HCT116 (cell line): ENCODE measurements around the gene VIT. TPM values are rescaled to one million over a fixed set of nuclear protein-coding genes. Genes with fewer than 3 reads are reported as not detected.

Experiments
- ATAC-seq: fragments of 200-7000 bp; cut with Tn5 transposase; 2 replicates; pipeline ENCODE4 v1.9.1; 2020; ENCODE audit warnings: mild to moderate bottlenecking, moderate library complexity
- BruUV-seq: library from RNA; stranded (reverse); fragments of 400-500 nt; replicated peaks from 2 replicates; lab custom pipeline; 2021; lab: Mats Ljungman, UMichigan
- CTCF ChIA-PET: fragments of 300-600 bp; sonication (Branson Sonifier 250); formaldehyde crosslinking; loops from one replicate; lab custom pipeline; 2021; ENCODE audit warnings: antibody characterized with exemption; lab: Charles Lee
- POLR2A ChIA-PET: fragments of 300-600, 350-600 bp; sonication (Branson Sonifier 250); formaldehyde crosslinking; loops from one replicate; lab custom pipeline; 2021; ENCODE audit warnings: antibody characterized with exemption; lab: Charles Lee
- RAD21 ChIA-PET, 2 experiments: fragments of 300-600 bp; sonication (Branson Sonifier 250); formaldehyde crosslinking; loops; one replicate each; lab custom pipeline; 2023; ENCODE audit warnings: low total read pairs in 2 of 2; ENCODE audit not compliant: uncharacterized antibody in 2 of 2, unreplicated experiment in 2 of 2, low non-redundant PET in 1 of 2; lab: Charles Lee
- DNase-seq: peaks from one replicate; pipeline ENCODE4 v3.0.0-alpha.2; 2010; ENCODE audit warnings: low read depth, low spot score
- H2AFZ ChIP-seq: fragments of 200-600 bp; shearing (Covaris generic), sonication (generic); 2 replicates; pipeline ENCODE4 v1.6.1; 2017; ENCODE audit warnings: low read depth, mixed run types, mixed read lengths, antibody characterized with exemption, low read length; ENCODE audit not compliant: poor library complexity, severe bottlenecking
- H3K27ac ChIP-seq: 2 replicates; pipeline ENCODE4 v1.5.1; 2012; ENCODE audit warnings: low read depth, low read length
- H3K27me3 ChIP-seq: fragments of 200-600 bp; sonication (generic); 2 replicates; pipeline ENCODE4 v1.6.1; 2016; ENCODE audit warnings: mixed run types, low read length, mixed read lengths; ENCODE audit not compliant: insufficient read depth
- H3K36me3 ChIP-seq, 2 experiments: fragments of 200-500 bp in 1 of 2; fragments of 200-600 bp in 1 of 2; sonication (Bioruptor generic) in 1 of 2; sonication (generic) in 1 of 2; 2 replicates each; pipeline versions ENCODE4 v1.5.1 to v1.6.1; 2014 to 2016; ENCODE audit warnings: low read length in 2 of 2, inconsistent platforms in 1 of 2, mixed read lengths in 1 of 2, mixed run types in 1 of 2; ENCODE audit not compliant: insufficient read depth in 2 of 2, control insufficient read depth in 1 of 2
- H3K4me1 ChIP-seq, 2 experiments: fragments of 200-600 bp in 1 of 2; sonication (generic) in 1 of 2; 2 replicates each; pipeline versions ENCODE4 v1.5.1 to v1.6.1; 2012 to 2017; ENCODE audit warnings: low read length in 2 of 2, inconsistent platforms in 1 of 2, mild to moderate bottlenecking in 1 of 2, mixed read lengths in 1 of 2, mixed run types in 1 of 2, moderate library complexity in 1 of 2; ENCODE audit not compliant: insufficient read depth in 2 of 2, control insufficient read depth in 1 of 2
- H3K4me2 ChIP-seq: fragments of 200-600 bp; sonication (generic); 2 replicates; pipeline ENCODE4 v1.6.1; 2017; ENCODE audit warnings: mixed run types, low read length, mixed read lengths
- H3K4me3 ChIP-seq, 2 experiments: fragments of 200-600 bp in 1 of 2; sonication (generic) in 1 of 2; replicated peaks in 1 of 2; 2 replicates each; pipeline ENCODE4 v1.5.1; 2011 to 2016; ENCODE audit warnings: low read length in 2 of 2, control low read depth in 1 of 2, low read depth in 1 of 2, mild to moderate bottlenecking in 1 of 2, mixed read lengths in 1 of 2, mixed run types in 1 of 2
- H3K79me2 ChIP-seq: fragments of 200-600 bp; sonication (generic); 2 replicates; pipeline ENCODE4 v1.6.1; 2017; ENCODE audit warnings: mild to moderate bottlenecking, mixed run types, low read length, moderate library complexity, mixed read lengths; ENCODE audit not compliant: insufficient read depth
- H3K9ac ChIP-seq: fragments of 200-600 bp; sonication (generic); 2 replicates; pipeline ENCODE4 v1.6.1; 2016; ENCODE audit warnings: low read length, mixed read lengths
- H3K9me2 ChIP-seq: fragments of 200-600 bp; sonication (generic), shearing (Covaris generic); 2 replicates; pipeline ENCODE4 v1.6.1; 2017; ENCODE audit warnings: mixed run types, mild to moderate bottlenecking, moderate library complexity; ENCODE audit not compliant: insufficient read depth
- H3K9me3 ChIP-seq, 2 experiments: fragments of 200-500 bp in 1 of 2; fragments of 200-600 bp in 1 of 2; sonication (Bioruptor generic) in 1 of 2; sonication (generic) in 1 of 2; 2 replicates each; pipeline ENCODE4 v1.6.1; 2014 to 2017; ENCODE audit warnings: low read length in 2 of 2, mixed read lengths in 2 of 2, inconsistent platforms in 1 of 2, low read depth in 1 of 2, mild to moderate bottlenecking in 1 of 2, mixed run types in 1 of 2, moderate library complexity in 1 of 2; ENCODE audit not compliant: control insufficient read depth in 1 of 2, insufficient read depth in 1 of 2
- H4K20me1 ChIP-seq: fragments of 200-600 bp; sonication (generic), shearing (Covaris generic); 2 replicates; pipeline ENCODE4 v1.6.1; 2017; ENCODE audit warnings: mixed run types, mild to moderate bottlenecking, moderate library complexity; ENCODE audit not compliant: insufficient read depth
- ATF3 ChIP-seq: IDR thresholded peaks from 2 replicates; pipeline ENCODE4 v1.6.1; 2012
- CBX3 ChIP-seq: IDR thresholded peaks from 2 replicates; pipeline ENCODE4 v1.6.1; 2012; ENCODE audit warnings: low read depth
- CTCF ChIP-seq, 3 experiments: fragments of 200-600 bp in 1 of 3; sonication (generic) in 1 of 3; IDR thresholded peaks in 2 of 3; conservative IDR thresholded peaks in 1 of 3; 2 replicates each; pipeline ENCODE4 v1.5.1; 2012 to 2017; ENCODE audit warnings: low read depth in 2 of 3, low read length in 2 of 3, antibody characterized with exemption in 1 of 3, borderline replicate concordance in 1 of 3, control low read depth in 1 of 3, mild to moderate bottlenecking in 1 of 3, mixed read lengths in 1 of 3, mixed run types in 1 of 3, moderate library complexity in 1 of 3; ENCODE audit not compliant: insufficient read depth in 1 of 3
- EGR1 ChIP-seq: IDR thresholded peaks from 2 replicates; pipeline ENCODE4 v1.6.1; 2012; ENCODE audit warnings: low read depth
- ELF1 ChIP-seq: IDR thresholded peaks from 2 replicates; pipeline ENCODE4 v1.6.1; 2012; ENCODE audit warnings: low read depth, borderline replicate concordance
- EZH2 ChIP-seq: fragments of 200-600 bp; sonication (generic); IDR thresholded peaks from 2 replicates; pipeline ENCODE4 v1.6.1; 2017; ENCODE audit warnings: antibody characterized with exemption, mixed run types
- FOSL1 ChIP-seq: IDR thresholded peaks from 2 replicates; pipeline ENCODE4 v1.6.1; 2012; ENCODE audit warnings: low read depth
- JUND ChIP-seq: IDR thresholded peaks from 2 replicates; pipeline ENCODE4 v1.6.1; 2012
- POLR2A ChIP-seq: IDR thresholded peaks from 2 replicates; pipeline ENCODE4 v1.7.0; 2011; ENCODE audit warnings: borderline replicate concordance; ENCODE audit not compliant: insufficient read depth, insufficient read length; ENCODE audit errors: extremely low read depth
- RAD21 ChIP-seq: IDR thresholded peaks from 2 replicates; pipeline ENCODE4 v1.6.1; 2012; ENCODE audit warnings: low read depth, mild to moderate bottlenecking
- SRF ChIP-seq: IDR thresholded peaks from 2 replicates; pipeline ENCODE4 v1.6.1; 2012; ENCODE audit warnings: low read depth
- TCF7L2 ChIP-seq: IDR thresholded peaks from 2 replicates; pipeline ENCODE4 v1.7.0; 2011; ENCODE audit warnings: borderline replicate concordance, inconsistent platforms; ENCODE audit not compliant: insufficient read depth, insufficient read length; ENCODE audit errors: extremely low read depth
- YY1 ChIP-seq: IDR thresholded peaks from 2 replicates; pipeline ENCODE4 v1.6.1; 2011; ENCODE audit warnings: low read length, low read depth, moderate library complexity, mild to moderate bottlenecking; ENCODE audit not compliant: insufficient replicate concordance; ENCODE audit errors: extremely low read depth
- ZBTB33 ChIP-seq: IDR thresholded peaks from 2 replicates; pipeline ENCODE4 v1.6.1; 2011; ENCODE audit warnings: mild to moderate bottlenecking, low read length, moderate library complexity; ENCODE audit not compliant: insufficient replicate concordance; ENCODE audit errors: extremely low read depth
- ZFX ChIP-seq: fragments of 450-650 bp; IDR thresholded peaks from 2 replicates; pipeline ENCODE4 v1.6.1; 2017
- ZNF274 ChIP-seq: fragments of 200-500 bp; sonication (Bioruptor generic); IDR thresholded peaks from 2 replicates; pipeline ENCODE4 v1.6.1; 2014; ENCODE audit warnings: mild to moderate bottlenecking, low read depth, low read length, inconsistent platforms
- intact Hi-C: fragments of 100-400 bp; cut with micrococcal nuclease; formaldehyde crosslinking; loops from 2 replicates; pipeline ENCODE4 v1.10.0; 2022
- total RNA-seq: library from RNA; stranded (reverse); gene quantifications from one replicate; pipeline ENCODE4 v1.2.1, GENCODE V29; 2021; ENCODE audit not compliant: unreplicated experiment

The VIT gene
- total RNA-seq, 1 experiment from 2014 or later: not detected

GRCh38 chr2:36792951-36793350 is 96.4 kb downstream of the VIT start:
- H3K9ac ChIP-seq: no peak overlapping the region
- no peaks in the 10 kb centered on the region; the same call in 1 of the 2 replicates for H3K27me3 ChIP-seq
- ATAC-seq (no peak), DNase-seq (no peak)
- no peak overlapping the region for H3K4me2 ChIP-seq
- no peak for TF ChIP-seq TCF7L2
- no peak for TF ChIP-seq ZNF274
- no peak for TF ChIP-seq CBX3
- no peak for TF ChIP-seq CTCF (IDR thresholded peaks at IDR 0.05 in 2 of 3, conservative IDR thresholded peaks at IDR 0.05 in 1 of 3; ENCODE audit: borderline replicate concordance in 1 of 3, insufficient read depth in 1 of 3, low read depth in 2 of 3, low read length in 2 of 3)
- no peak for TF ChIP-seq ATF3
- no peak for TF ChIP-seq POLR2A
- no peak for TF ChIP-seq EZH2
- TF ChIP-seq ZFX: no peak
- TF ChIP-seq FOSL1: no peak
- no peak for TF ChIP-seq RAD21
- no peak for TF ChIP-seq ELF1
- no peak for TF ChIP-seq SRF
- TF ChIP-seq EGR1: no peak
- TF ChIP-seq ZBTB33: no peak
- TF ChIP-seq YY1: no peak
- no peak for TF ChIP-seq JUND
- intact Hi-C loops: no loop called here
- H3K9me3 ChIP-seq: no peaks in the 10 kb centered on the region
- H2AFZ ChIP-seq: no peak overlapping the region
- POLR2A ChIA-PET: no interaction called here
- H3K27ac ChIP-seq: no peak overlapping the region
- no TSS peak for BruUV-seq
- no peak overlapping the region for H3K4me3 ChIP-seq
- RAD21 ChIA-PET: no interaction called here
- no peaks in the 10 kb centered on the region for H3K36me3 ChIP-seq
- no peaks in the 10 kb centered on the region for H3K4me1 ChIP-seq
- H3K9me2 ChIP-seq: no peaks in the 10 kb centered on the region
- no peaks in the 10 kb centered on the region for H3K79me2 ChIP-seq
- H4K20me1 ChIP-seq: no peaks in the 10 kb centered on the region
- CTCF ChIA-PET: interaction anchor here (1.0 kb wide), 1 partner anchor 8 kb away, joined by 4 read pairs; no protein-coding TSS in a partner anchor
